ENCODE measurements around the gene MTRF1. TPM values are rescaled to one million over a fixed set of nuclear protein-coding genes. Genes with fewer than 3 reads are reported as not detected.

MTRF1 gene
- total and polyA plus RNA-seq, 2 donors from 2014 or later: 11.3 to 11.8 TPM

DNA sequence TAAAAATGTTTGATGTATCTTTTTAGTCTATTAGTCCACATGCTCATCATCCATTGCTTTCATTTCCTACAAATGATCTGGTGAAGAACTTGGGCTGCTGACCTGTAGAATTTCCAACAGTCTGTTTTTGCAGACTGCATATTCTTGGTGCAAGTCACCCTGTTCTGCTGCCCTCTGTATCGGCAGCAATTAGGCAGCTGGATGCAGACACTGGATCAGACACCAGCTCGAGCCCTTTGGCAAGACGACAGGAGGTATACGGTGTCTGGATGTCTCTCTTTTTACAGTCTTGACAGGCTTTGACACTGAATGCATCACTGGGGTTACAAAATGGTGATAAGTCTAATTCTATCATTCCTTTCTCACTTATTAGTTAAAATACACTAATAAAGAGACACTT, 21.8 kb downstream of the MTRF1 start:
- H3K27ac ChIP-seq (ENCODE audit: low read depth in 2 of 2, low read length in 2 of 2): no peak overlapping the region
- FAIRE-seq: no peak
- TF ChIP-seq CTCF (IDR thresholded peaks at IDR 0.05; ENCODE audit: borderline replicate concordance, extremely low read depth, insufficient read depth): no peak
- peaks cover 0 to 7% (median 0%) of the 10 kb centered on the region in 3 donors for H3K36me3 ChIP-seq (ENCODE audit: control insufficient read depth in 2 of 3, insufficient read depth in 3 of 3, low read length in 3 of 3)
- H3K9me3 ChIP-seq (ENCODE audit: control insufficient read depth in 2 of 3, insufficient read depth in 1 of 3, low read length in 3 of 3): no peaks in the 10 kb centered on the region
- no peak overlapping the region for H3K9ac ChIP-seq (ENCODE audit: low read length in 3 of 3)
- H3K4me3 ChIP-seq (ENCODE audit: low read length in 3 of 3): no peak overlapping the region
- no peaks in the 10 kb centered on the region for H3K27me3 ChIP-seq (ENCODE audit: control insufficient read depth, insufficient read depth, low read length)
- H3K4me1 ChIP-seq (ENCODE audit: control insufficient read depth in 2 of 3, insufficient read depth in 2 of 3, low read depth in 1 of 3, low read length in 3 of 3): no peaks in the 10 kb centered on the region
- DNase-seq: no peak
- intact Hi-C loops (cut with DNase I): no loop called here

DNA sequence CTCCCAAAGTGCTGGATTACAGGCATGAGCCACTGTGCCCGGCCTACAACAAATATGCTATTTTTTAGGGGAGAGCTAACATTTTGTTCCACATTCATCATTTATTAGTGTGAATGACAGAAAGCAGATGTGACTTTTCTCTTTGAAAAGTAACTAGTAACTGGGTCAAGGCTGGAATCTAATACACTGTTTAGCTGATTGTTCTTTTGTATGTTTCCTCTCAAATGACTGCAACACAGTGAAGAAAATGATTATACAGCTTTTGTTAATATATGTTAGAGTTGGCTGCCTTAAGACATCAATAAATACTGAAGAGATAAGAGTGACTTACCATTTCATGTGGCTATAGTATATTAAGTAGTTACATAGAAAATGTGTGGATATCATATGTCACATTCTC, 27.0 kb downstream of the MTRF1 start:
- Histone ChIP-seq H3K4me3 (ENCODE audit: low read length in 3 of 3) (no peak overlapping the region), H3K27ac (ENCODE audit: low read depth in 2 of 2, low read length in 2 of 2) (no peak overlapping the region)
- no peak for FAIRE-seq

GRCh38 chr13:41232578-41233480, 30.5 kb downstream of the MTRF1 start:
- H3K9me3 ChIP-seq (ENCODE audit: control insufficient read depth in 2 of 3, insufficient read depth in 1 of 3, low read length in 3 of 3): no peaks in the 10 kb centered on the region
- FAIRE-seq: no peak

More for the DNA sequence above, 27.0 kb downstream of the MTRF1 start:
- intact Hi-C loops (cut with DNase I): no loop called here
- peak in 1 of 5 donors; percentile 12 for DNase-seq
- Histone ChIP-seq H3K27me3 (ENCODE audit: control insufficient read depth, insufficient read depth, low read length) (no peaks in the 10 kb centered on the region), H3K9ac (ENCODE audit: low read length in 3 of 3) (no peak overlapping the region), H3K36me3 (ENCODE audit: control insufficient read depth in 2 of 3, insufficient read depth in 3 of 3, low read length in 3 of 3) (peaks cover 0 to 11% (median 4%) of the 10 kb centered on the region in 3 donors), H3K4me1 (ENCODE audit: control insufficient read depth in 2 of 3, insufficient read depth in 2 of 3, low read depth in 1 of 3, low read length in 3 of 3) (no peaks in the 10 kb centered on the region), H3K9me3 (ENCODE audit: control insufficient read depth in 2 of 3, insufficient read depth in 1 of 3, low read length in 3 of 3) (no peaks in the 10 kb centered on the region)
- TF ChIP-seq CTCF (IDR thresholded peaks at IDR 0.05; ENCODE audit: borderline replicate concordance, extremely low read depth, insufficient read depth): no peak

More at GRCh38 chr13:41232578-41233480, 30.5 kb downstream of the MTRF1 start:
- Histone ChIP-seq H3K9ac (ENCODE audit: low read length in 3 of 3) (no peak overlapping the region), H3K4me3 (ENCODE audit: low read length in 3 of 3) (no peak overlapping the region), H3K27ac (ENCODE audit: low read depth in 2 of 2, low read length in 2 of 2) (no peak overlapping the region), H3K36me3 (ENCODE audit: control insufficient read depth in 2 of 3, insufficient read depth in 3 of 3, low read length in 3 of 3) (peaks cover 0 to 4% (median 4%) of the 10 kb centered on the region in 3 donors), H3K4me1 (ENCODE audit: control insufficient read depth in 2 of 3, insufficient read depth in 2 of 3, low read depth in 1 of 3, low read length in 3 of 3) (no peaks in the 10 kb centered on the region), H3K27me3 (ENCODE audit: control insufficient read depth, insufficient read depth, low read length) (no peaks in the 10 kb centered on the region)
- no peak for DNase-seq
- no peak for TF ChIP-seq CTCF (IDR thresholded peaks at IDR 0.05; ENCODE audit: borderline replicate concordance, extremely low read depth, insufficient read depth)
- intact Hi-C loops (cut with DNase I): no loop called here

Data from kidney (tissue), 14 donors.